Neural cell (in vitro differentiated cells): ENCODE data around the gene CD48.

Source experiments
- EP300 ChIP-seq: fragments of 450-650 bp; conservative IDR thresholded peaks from 2 replicates; pipeline ENCODE4 v1.6.1; 2014; ENCODE audit warnings: antibody characterized with exemption, mild to moderate bottlenecking, moderate library complexity; ENCODE audit not compliant: poor library complexity, severe bottlenecking
- EZH2 ChIP-seq: fragments of 200-600, 300-800 bp; shearing (Covaris generic), sonication (generic); IDR thresholded peaks from 2 replicates; pipeline ENCODE4 v1.6.1; 2014; ENCODE audit warnings: antibody characterized with exemption, low read length, borderline replicate concordance, mild to moderate bottlenecking; ENCODE audit not compliant: insufficient read depth, poor library complexity, severe bottlenecking
- POLR2AphosphoS5 ChIP-seq: IDR thresholded peaks from 2 replicates; pipeline ENCODE4 v1.6.1; 2012
- SMC3 ChIP-seq: fragments of 450-650 bp; conservative IDR thresholded peaks from 2 replicates; pipeline ENCODE4 v1.6.1; 2014; ENCODE audit warnings: antibody characterized with exemption, mild to moderate bottlenecking, moderate library complexity; ENCODE audit not compliant: poor library complexity
- TAF1 ChIP-seq: IDR thresholded peaks from 2 replicates; pipeline ENCODE4 v1.6.1; 2012; ENCODE audit warnings: low read depth
- TF ChIP-seq, protein P1 (sequence below): fragments of 450-650 bp; IDR thresholded peaks from 2 replicates; pipeline ENCODE4 v1.5.1; 2014; ENCODE audit warnings: antibody characterized with exemption, mild to moderate bottlenecking, moderate library complexity; ENCODE audit not compliant: poor library complexity, severe bottlenecking

DNA sequence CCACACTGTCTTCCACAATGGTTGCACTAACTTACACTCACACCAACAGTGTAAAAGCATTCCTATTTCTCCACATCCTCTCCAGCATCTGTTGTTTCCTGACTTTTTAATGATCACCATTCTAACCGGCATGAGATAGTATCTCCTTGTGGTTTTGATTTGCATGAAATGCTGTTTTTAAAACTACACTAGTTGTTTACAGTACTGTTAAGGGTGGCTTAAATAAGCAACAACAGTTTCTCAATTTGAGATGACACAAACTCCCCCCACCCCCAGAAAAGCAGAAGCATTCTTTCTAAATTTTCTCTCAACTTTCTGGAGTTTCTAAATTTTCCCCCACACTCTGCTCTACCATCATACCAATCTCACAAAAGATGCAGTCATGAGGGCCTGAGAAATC is 20.4 kb upstream of the CD48 start:
- no peak for TF ChIP-seq POLR2AphosphoS5
- TF ChIP-seq, protein P1, sequence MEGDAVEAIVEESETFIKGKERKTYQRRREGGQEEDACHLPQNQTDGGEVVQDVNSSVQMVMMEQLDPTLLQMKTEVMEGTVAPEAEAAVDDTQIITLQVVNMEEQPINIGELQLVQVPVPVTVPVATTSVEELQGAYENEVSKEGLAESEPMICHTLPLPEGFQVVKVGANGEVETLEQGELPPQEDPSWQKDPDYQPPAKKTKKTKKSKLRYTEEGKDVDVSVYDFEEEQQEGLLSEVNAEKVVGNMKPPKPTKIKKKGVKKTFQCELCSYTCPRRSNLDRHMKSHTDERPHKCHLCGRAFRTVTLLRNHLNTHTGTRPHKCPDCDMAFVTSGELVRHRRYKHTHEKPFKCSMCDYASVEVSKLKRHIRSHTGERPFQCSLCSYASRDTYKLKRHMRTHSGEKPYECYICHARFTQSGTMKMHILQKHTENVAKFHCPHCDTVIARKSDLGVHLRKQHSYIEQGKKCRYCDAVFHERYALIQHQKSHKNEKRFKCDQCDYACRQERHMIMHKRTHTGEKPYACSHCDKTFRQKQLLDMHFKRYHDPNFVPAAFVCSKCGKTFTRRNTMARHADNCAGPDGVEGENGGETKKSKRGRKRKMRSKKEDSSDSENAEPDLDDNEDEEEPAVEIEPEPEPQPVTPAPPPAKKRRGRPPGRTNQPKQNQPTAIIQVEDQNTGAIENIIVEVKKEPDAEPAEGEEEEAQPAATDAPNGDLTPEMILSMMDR: no peak
- TF ChIP-seq EP300: no peak
- TF ChIP-seq EZH2: no peak
- TF ChIP-seq SMC3: no peak
- no peak for TF ChIP-seq TAF1
